ENCODE measurements around the gene SLC4A4.

Gene SLC4A4

DNA sequence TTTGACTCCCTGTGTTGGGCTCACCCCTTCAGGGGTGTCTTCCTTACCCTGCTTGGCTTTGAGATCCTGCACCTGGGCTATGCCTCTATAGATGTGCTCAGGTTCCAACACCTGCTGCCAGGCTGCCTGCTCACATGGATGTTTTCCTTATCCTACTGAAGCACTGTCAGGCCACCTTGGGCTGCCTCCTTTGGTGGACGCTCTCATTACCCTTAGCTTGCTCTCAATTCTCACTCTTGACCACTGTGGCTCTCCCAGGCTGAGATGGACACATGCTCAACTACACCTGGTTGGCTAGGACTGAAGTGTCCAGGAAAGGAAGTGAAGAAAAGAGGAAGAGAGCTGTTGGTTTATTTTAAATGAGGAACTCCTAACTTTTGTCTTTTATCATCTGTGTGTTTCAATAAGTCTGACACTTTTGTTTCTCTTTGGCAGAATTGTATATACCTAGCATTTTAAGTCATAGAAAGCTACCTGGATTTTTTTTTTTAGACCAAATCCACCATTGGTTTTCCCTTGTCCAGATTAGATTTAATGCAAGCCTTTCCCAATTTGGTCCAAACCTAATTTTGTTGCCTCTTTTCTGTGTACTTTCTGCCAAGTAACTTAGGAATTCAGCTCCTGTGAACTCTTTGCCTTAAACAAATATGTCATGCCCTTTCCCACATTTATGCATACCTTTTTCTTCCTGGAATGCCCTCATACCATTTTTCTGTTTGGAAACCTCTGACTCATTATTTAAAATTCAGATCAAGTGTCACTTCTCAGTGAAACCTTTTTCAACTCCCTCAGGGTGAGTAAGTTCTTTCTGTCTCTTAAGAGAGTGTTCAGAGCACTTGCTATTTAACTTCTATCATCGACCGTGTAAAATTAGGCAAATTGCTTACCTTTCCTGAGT, 269.2 kb downstream of the SLC4A4 start:
- no peak for DNase-seq

DNA sequence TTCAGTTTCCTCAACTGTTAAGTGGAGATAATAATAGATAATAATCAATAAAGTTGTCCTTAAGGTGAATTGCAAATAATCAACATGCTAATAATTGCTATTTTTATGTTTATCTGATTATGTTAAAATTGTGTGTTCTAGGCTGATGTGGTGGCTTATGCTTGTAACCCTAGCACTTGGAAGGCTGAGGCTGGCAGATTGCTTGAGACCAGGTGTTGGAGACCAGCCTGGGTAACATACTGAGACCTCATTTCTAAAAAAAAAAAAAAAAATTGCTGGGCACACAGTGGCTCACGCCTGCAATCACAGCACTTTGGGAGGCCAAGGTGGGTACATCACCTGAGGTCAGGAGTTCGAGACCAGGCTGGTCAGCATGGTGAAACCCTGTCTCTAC, 269.9 kb downstream of the SLC4A4 start:
- no peak for DNase-seq

DNA sequence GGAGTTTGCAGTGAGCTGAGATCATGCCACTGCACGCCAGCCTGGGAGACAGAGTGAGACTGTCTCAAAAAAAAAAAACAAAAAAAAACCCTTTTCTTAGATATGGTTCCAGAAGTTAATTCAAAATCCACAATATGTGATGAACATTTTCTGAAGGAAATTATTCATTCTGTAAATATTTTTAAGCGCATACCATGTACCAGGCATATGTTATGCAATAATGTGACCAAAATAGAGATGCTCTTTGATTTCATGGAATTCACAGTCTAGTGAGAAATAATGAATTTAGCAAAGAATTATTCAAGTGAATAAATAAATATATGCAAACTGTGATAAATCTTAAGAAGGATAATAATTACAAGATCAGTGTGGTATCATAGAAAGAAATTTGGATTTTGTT, 270.3 kb downstream of the SLC4A4 start:
- no peak for DNase-seq

DNA sequence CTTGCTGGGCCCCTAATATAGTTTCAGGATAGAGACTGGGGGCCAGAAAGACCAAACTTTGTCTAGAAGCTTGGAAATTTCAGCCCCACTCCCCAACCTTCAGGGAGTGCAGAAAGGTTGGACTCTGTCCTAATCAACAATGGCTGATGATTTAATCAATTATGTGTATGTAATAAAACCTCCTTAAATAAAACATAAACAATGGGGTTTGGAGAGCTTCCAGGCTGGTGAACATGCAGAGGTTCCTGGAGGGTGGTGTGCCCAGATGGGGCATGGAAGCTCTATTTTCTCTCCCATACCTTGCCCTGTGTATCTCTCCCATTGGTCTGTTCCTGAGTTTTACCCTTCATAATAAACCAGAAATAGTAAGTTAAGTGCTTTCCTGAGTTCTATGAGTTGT, 270.8 kb downstream of the SLC4A4 start:
- DNase-seq = no peak

DNA sequence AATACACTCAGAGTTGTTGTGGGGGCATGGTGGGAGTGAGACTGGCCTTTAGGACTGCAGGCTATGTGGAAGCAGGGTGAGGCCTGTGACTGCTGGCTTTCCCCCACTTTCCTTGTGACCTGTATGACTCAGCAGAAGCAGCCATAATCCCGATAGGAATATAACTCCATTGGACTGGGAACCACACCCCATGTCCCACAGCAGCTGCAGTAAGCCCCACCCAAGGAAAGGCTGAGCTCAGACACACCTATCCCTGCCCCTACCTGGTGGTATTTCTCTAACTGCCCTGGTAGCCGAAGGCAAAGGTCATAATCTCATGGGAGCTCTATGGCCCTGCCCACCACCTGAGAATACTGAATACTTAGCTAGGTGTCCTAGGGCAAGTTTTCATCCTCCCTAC, 275.8 kb downstream of the SLC4A4 start:
- DNase-seq = no peak

DNA sequence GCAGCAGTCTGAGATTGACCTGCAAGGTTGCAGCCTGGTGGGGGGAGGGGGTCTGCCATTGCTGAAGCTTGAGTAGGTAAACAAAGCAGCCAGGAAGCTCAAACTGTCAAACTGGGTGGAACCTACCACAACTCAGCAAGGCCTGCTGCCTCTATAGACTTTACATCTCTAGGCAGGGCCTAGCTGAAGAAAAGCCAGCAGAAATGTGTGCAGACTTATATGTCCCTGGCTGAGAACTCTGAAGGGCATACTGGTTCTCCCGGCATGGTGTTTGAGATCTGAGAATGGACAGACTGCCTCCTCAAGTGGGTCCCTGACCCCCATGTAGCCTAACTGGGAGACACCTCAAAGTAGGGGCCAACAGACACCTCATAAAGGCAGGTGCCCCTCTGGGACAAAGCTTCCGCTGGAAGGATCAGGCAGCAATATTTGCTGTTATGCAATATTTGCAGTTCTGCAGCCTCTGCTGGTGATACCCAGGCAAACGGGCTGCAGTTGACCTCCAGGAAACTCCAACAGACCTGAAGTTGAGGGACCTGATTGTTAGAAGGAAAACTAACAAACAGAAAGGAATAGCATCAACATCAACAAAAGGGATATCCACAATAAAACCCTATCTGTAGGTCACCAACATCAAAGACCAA, 277.5 kb downstream of the SLC4A4 start:
- no peak for DNase-seq

All from activated CD4-positive, alpha-beta T cell treated with anti-CD3 and anti-CD28 coated beads, Interleukin-2, amount 50 U/mL, for 1 hour (primary cell).